HCT116 (cell line): ENCODE results near the gene EDEM1.

Experiments
- CBX3 ChIP-seq: IDR thresholded peaks from 2 replicates; pipeline ENCODE4 v1.6.1; 2012; ENCODE audit warnings: low read depth
- CTCF ChIP-seq, 3 experiments: fragments of 200-600 bp in 1 of 3; sonication (generic) in 1 of 3; IDR thresholded peaks in 2 of 3; conservative IDR thresholded peaks in 1 of 3; 2 replicates each; pipeline ENCODE4 v1.5.1; 2012 to 2017; ENCODE audit warnings: low read depth in 2 of 3, low read length in 2 of 3, antibody characterized with exemption in 1 of 3, borderline replicate concordance in 1 of 3, control low read depth in 1 of 3, mild to moderate bottlenecking in 1 of 3, mixed read lengths in 1 of 3, mixed run types in 1 of 3, moderate library complexity in 1 of 3; ENCODE audit not compliant: insufficient read depth in 1 of 3
- EZH2 ChIP-seq: fragments of 200-600 bp; sonication (generic); IDR thresholded peaks from 2 replicates; pipeline ENCODE4 v1.6.1; 2017; ENCODE audit warnings: antibody characterized with exemption, mixed run types
- EZH2phosphoT487 ChIP-seq: fragments of 200-600 bp; IDR thresholded peaks from 2 replicates; pipeline ENCODE4 v1.6.1; 2018; ENCODE audit warnings: antibody characterized with exemption, borderline replicate concordance
- JUND ChIP-seq: IDR thresholded peaks from 2 replicates; pipeline ENCODE4 v1.6.1; 2012
- MAX ChIP-seq: IDR thresholded peaks from 2 replicates; pipeline ENCODE4 v1.6.1; 2012
- POLR2A ChIP-seq: IDR thresholded peaks from 2 replicates; pipeline ENCODE4 v1.7.0; 2011; ENCODE audit warnings: borderline replicate concordance; ENCODE audit not compliant: insufficient read depth, insufficient read length; ENCODE audit errors: extremely low read depth
- POLR2AphosphoS5 ChIP-seq: IDR thresholded peaks from 2 replicates; pipeline ENCODE4 v1.6.1; 2011; ENCODE audit warnings: mild to moderate bottlenecking, low read depth, low read length, moderate library complexity
- SIN3A ChIP-seq: IDR thresholded peaks from 2 replicates; pipeline ENCODE4 v1.6.1; 2012; ENCODE audit warnings: low read depth
- SP1 ChIP-seq: IDR thresholded peaks from 2 replicates; pipeline ENCODE4 v1.6.1; 2012; ENCODE audit warnings: low read depth
- ZFX ChIP-seq: fragments of 450-650 bp; IDR thresholded peaks from 2 replicates; pipeline ENCODE4 v1.6.1; 2017

GRCh38 chr3:5202222-5202621 is 14.7 kb downstream of the EDEM1 start:
- TF ChIP-seq SP1 (no peak), JUND (no peak), ZFX (no peak), CTCF (IDR thresholded peaks at IDR 0.05 in 2 of 3, conservative IDR thresholded peaks at IDR 0.05 in 1 of 3; ENCODE audit: borderline replicate concordance in 1 of 3, insufficient read depth in 1 of 3, low read depth in 2 of 3, low read length in 2 of 3) (no peak), POLR2A (no peak), EZH2phosphoT487 (no peak), CBX3 (no peak), POLR2AphosphoS5 (no peak), EZH2 (no peak), MAX (no peak), SIN3A (no peak)
